Measurements from ENCODE around the gene SHBG.
A peak's percentile ranks its signal among the peaks of the same experiment; 100 is the strongest.

The SHBG gene

GRCh38 chr17:7650509-7651096 lies 20.7 kb downstream of the SHBG start, which contains the start of gene ATP1B2:
ATP1B2 (plus strand) TSS chr17:7650926; CDS start chr17:7651519, 593 bp downstream.
- no peak for DNase-seq

GRCh38 chr17:7651097-7651664 lies 21.2 kb downstream of the SHBG start:
- no peak for DNase-seq

GRCh38 chr17:7651665-7652387 lies 21.9 kb downstream of the SHBG start:
- no peak for DNase-seq

GRCh38 chr17:7652388-7653356 lies 22.7 kb downstream of the SHBG start:
- no peak for DNase-seq

GRCh38 chr17:7654832-7655540 lies 25.1 kb downstream of the SHBG start:
- DNase-seq = no peak

GRCh38 chr17:7655541-7655840 lies 25.6 kb downstream of the SHBG start:
- no peak for DNase-seq

- DNase-seq = no peak
These were observed 27.1 kb downstream of the SHBG start for GRCh38 chr17:7656958-7657609.

- no peak for DNase-seq
These were observed 37.9 kb downstream of the SHBG start for GRCh38 chr17:7667656-7668406.

GRCh38 chr17:7668482-7668881 lies 38.5 kb downstream of the SHBG start:
- no peak for DNase-seq

GRCh38 chr17:7673239-7673638 lies 43.3 kb downstream of the SHBG start:
- peak; percentile 1 for DNase-seq

GRCh38 chr17:7674934-7675333 lies 45.0 kb downstream of the SHBG start:
- DNase-seq = no peak

GRCh38 chr17:7676533-7676932 lies 46.6 kb downstream of the SHBG start:
- DNase-seq = no peak

- no peak for DNase-seq
These were observed 47.6 kb downstream of the SHBG start for GRCh38 chr17:7677388-7678067.
